Tibial artery (tissue), 4 donors: Measurements from ENCODE around the gene C10orf120.

Experiments used
- DNase-seq, 2 donors: peaks; one replicate each; pipeline ENCODE4 v3.0.0-alpha.2; 2019
- H3K27ac ChIP-seq, 2 donors: fragments of 200-600 bp; sonication (generic) in 1 of 2; 1 replicate in 1 of 2; 2 replicates in 1 of 2; pipeline ENCODE4 v1.5.1; 2018 to 2019; ENCODE audit warnings: mild to moderate bottlenecking in 1 of 2
- H3K27me3 ChIP-seq, 2 donors: fragments of 200-600 bp; sonication (generic) in 1 of 2; one replicate each; pipeline versions ENCODE4 v1.5.1 to v1.6.0; 2016 to 2019
- H3K36me3 ChIP-seq, 3 donors: fragments of 200-600 bp; sonication (generic) in 2 of 3; one replicate each; pipeline ENCODE4 v1.5.1; 2016 to 2019; ENCODE audit warnings: mild to moderate bottlenecking in 2 of 3
- H3K4me1 ChIP-seq, 4 donors: fragments of 200-600 bp; sonication (generic) in 2 of 4; 1 replicate in 3 of 4; 2 replicates in 1 of 4; pipeline ENCODE4 v1.5.1; 2016 to 2019
- H3K4me3 ChIP-seq, 2 donors: fragments of 200-600 bp; sonication (generic) in 1 of 2; 1 replicate in 1 of 2; 2 replicates in 1 of 2; pipeline ENCODE4 v1.5.1; 2018 to 2019; ENCODE audit warnings: mild to moderate bottlenecking in 2 of 2
- H3K9me3 ChIP-seq, 3 donors: fragments of 200-600 bp; sonication (generic) in 1 of 3; one replicate each; pipeline ENCODE4 v1.5.1; 2016 to 2019
- intact Hi-C: fragments of 100-400 bp; cut with DNase I; formaldehyde crosslinking; loops from one replicate; pipeline ENCODE4 v1.15.0; 2023; ENCODE audit warnings: low total_unique reads
- TF ChIP-seq, protein P1 (sequence below), 2 experiments: fragments of 200-600 bp in 1 of 2; fragments of 450-650 bp in 1 of 2; IDR thresholded peaks; one replicate each; pipeline ENCODE4 v1.5.1; 2017 to 2019; ENCODE audit warnings: antibody characterized with exemption in 2 of 2, mild to moderate bottlenecking in 1 of 2, moderate library complexity in 1 of 2

C10orf120 gene

DNA sequence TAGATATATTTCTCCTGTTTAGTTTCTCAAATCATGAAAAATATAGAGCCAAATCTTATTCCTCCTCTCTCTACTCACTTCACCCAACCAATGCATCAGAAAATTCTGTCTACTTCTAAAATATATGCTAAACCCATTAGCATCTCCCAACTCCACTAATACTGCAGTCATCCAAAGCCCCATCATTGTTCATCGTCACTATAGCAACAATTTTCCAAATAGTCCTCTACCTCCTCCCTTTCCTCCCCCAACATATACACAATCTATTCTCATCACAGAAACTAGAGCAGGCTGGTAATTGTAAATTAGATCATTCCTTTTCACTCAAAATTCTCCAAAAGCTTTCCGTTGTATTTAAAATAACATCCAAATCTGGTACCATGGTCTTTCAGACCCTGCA is 38.4 kb upstream of the C10orf120 start:
- Histone ChIP-seq H3K27ac (no peak overlapping the region), H3K36me3 (no peaks in the 10 kb centered on the region), H3K27me3 (no peaks in the 10 kb centered on the region), H3K4me3 (no peak overlapping the region), H3K4me1 (no peaks in the 10 kb centered on the region), H3K9me3 (no peaks in the 10 kb centered on the region)
- intact Hi-C loops = no loop called here
- no peak for DNase-seq
- TF ChIP-seq, protein P1, sequence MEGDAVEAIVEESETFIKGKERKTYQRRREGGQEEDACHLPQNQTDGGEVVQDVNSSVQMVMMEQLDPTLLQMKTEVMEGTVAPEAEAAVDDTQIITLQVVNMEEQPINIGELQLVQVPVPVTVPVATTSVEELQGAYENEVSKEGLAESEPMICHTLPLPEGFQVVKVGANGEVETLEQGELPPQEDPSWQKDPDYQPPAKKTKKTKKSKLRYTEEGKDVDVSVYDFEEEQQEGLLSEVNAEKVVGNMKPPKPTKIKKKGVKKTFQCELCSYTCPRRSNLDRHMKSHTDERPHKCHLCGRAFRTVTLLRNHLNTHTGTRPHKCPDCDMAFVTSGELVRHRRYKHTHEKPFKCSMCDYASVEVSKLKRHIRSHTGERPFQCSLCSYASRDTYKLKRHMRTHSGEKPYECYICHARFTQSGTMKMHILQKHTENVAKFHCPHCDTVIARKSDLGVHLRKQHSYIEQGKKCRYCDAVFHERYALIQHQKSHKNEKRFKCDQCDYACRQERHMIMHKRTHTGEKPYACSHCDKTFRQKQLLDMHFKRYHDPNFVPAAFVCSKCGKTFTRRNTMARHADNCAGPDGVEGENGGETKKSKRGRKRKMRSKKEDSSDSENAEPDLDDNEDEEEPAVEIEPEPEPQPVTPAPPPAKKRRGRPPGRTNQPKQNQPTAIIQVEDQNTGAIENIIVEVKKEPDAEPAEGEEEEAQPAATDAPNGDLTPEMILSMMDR (IDR thresholded peaks at IDR 0.05) = no peak

DNA sequence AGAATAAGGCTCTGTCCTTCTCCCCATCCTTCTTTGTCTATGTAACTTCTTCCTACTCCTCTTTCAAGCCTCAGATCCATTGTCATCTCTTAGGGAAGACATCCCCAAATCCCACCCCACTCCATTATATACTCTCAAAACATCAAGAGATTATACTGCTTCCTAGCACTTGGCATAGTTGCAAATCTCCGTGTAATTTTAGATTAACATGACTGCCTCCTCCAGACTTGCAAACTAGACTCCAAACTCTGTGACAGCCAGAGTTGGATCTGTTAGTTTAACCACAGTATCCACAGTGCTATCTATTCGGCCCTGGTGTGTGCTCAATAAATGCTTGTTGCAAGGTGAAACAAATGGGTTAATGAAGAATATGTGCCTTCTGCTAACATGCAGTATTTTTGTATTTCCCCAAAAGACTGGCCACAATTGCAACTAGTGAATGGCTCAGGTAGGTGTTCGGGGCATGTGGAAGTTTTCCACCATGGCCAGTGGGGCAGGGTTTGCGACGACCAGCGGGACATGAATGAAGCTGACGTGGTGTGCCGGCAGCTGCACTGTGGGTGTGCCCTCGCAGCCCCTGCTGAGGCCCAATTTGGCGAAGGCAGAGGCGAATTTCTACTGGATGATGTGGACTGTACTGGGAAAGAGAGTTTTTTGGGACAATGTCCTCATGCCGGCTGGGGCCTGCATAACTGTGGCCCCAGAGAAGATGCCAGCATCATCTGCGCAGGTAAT is 34.5 kb upstream of the C10orf120 start:
- intact Hi-C loops = no loop called here
- Histone ChIP-seq H3K27me3 (peaks cover 0 to 9% of the 10 kb centered on the region in 2 donors), H3K4me1 (no peaks in the 10 kb centered on the region), H3K9me3 (no peaks in the 10 kb centered on the region), H3K36me3 (no peaks in the 10 kb centered on the region), H3K27ac (no peak overlapping the region), H3K4me3 (no peak overlapping the region)
- TF ChIP-seq, protein P1 (IDR thresholded peaks at IDR 0.05) = no peak
- no peak for DNase-seq

DNA sequence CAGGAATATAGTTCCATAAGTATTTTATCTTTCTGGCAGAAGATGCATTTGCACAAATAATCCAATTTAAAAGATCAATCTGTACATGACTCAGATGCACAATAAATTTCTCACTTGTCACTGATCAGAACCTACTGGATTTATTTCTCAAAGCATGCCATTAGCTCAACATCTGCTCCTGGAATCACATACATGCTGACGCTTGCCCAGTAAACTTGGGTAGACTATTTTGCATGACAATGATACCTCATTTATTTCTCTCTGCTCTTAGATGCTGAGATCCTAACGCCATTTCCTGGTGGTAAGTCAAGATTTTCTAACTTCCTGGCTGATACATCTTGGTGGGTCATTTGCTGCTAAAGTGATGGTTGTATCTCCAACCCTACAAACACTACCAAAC is 33.8 kb upstream of the C10orf120 start:
- intact Hi-C loops = no loop called here
- TF ChIP-seq, protein P1 (IDR thresholded peaks at IDR 0.05) = no peak
- Histone ChIP-seq H3K9me3 (no peaks in the 10 kb centered on the region), H3K4me3 (no peak overlapping the region), H3K27me3 (peaks cover 0 to 15% of the 10 kb centered on the region in 2 donors), H3K27ac (no peak overlapping the region), H3K36me3 (no peaks in the 10 kb centered on the region), H3K4me1 (no peaks in the 10 kb centered on the region)
- no peak for DNase-seq

DNA sequence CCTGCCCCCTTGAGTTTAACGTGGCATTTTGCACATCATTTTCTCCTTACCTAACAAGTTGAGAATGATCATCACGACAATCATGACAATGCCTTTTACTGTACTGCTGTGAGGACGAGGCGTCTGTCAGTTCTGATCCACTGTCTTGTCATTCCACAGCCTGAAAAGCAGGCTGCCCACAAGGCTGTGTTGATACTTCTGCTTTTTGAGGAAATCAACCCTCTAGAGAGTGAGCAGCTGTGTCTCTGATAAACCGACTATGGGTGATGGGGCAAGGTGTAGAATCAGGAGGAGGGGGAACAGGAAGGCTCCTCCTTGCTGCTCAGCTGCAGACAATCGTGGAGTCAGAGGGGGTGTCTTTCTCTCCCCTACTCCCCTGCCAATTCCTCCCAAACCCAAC is 30.6 kb upstream of the C10orf120 start:
- DNase-seq = no peak
- no peaks in the 10 kb centered on the region for H3K4me1 ChIP-seq
- intact Hi-C loops = no loop called here

DNA sequence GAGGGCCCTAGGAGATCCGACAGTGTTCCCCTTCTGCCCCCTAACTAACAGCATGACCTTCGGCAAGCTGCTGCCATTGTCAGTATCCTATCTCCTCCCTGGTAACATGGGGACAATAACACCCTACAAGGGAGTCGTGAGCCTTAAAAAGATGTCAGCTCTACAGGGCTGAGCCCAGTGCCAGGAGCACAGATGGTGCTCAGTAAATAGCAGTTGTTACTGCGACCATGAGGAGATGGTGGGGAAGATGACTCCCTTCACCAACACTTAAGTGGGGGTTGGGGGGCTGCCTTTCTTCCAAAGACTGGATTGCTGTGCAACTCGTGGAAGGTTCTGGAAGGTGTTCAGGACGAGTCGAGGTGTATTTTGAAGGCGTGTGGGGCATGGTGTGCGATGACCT is 29.5 kb upstream of the C10orf120 start:
- Histone ChIP-seq H3K4me3 (no peak overlapping the region), H3K4me1 (no peaks in the 10 kb centered on the region), H3K27ac (no peak overlapping the region), H3K9me3 (no peaks in the 10 kb centered on the region), H3K36me3 (no peaks in the 10 kb centered on the region), H3K27me3 (peaks cover 0 to 31% of the 10 kb centered on the region in 2 donors)
- TF ChIP-seq, protein P1 (IDR thresholded peaks at IDR 0.05) = no peak
- intact Hi-C loops = no loop called here
- no peak for DNase-seq

More for the DNA sequence above, 30.6 kb upstream of the C10orf120 start:
- H3K9me3 ChIP-seq = no peaks in the 10 kb centered on the region
- no peak overlapping the region for H3K4me3 ChIP-seq
- TF ChIP-seq, protein P1 (IDR thresholded peaks at IDR 0.05) = no peak
- no peaks in the 10 kb centered on the region for H3K36me3 ChIP-seq
- H3K27me3 ChIP-seq = peaks cover 0 to 27% of the 10 kb centered on the region in 2 donors
- no peak overlapping the region for H3K27ac ChIP-seq
